AG10803 (cell line): Measurements from ENCODE around the gene TMEM163.

Experiments
- DNase-seq: peaks from one replicate; pipeline ENCODE4 v3.0.0; 2010; ENCODE audit warnings: low read depth
- H3K4me3 ChIP-seq: 2 replicates; pipeline ENCODE4 v1.5.1; 2011; ENCODE audit warnings: mild to moderate bottlenecking, low read length, control low read depth
- CTCF ChIP-seq: conservative IDR thresholded peaks from 2 replicates; pipeline ENCODE4 v1.5.1; 2011; ENCODE audit warnings: mild to moderate bottlenecking, low read length, control low read depth, inconsistent platforms

TMEM163 gene

GRCh38 chr2:134411279-134411827 lies 307.4 kb downstream of the TMEM163 start:
- DNase-seq, result no peak
- no peak overlapping the region for H3K4me3 ChIP-seq
- TF ChIP-seq CTCF, result no peak

- H3K4me3 ChIP-seq, result no peak overlapping the region
- TF ChIP-seq CTCF, result no peak
- peak; percentile 39 for DNase-seq
Observed at GRCh38 chr2:134410831-134411231, 308.0 kb downstream of the TMEM163 start.

GRCh38 chr2:134410006-134410405 lies 308.8 kb downstream of the TMEM163 start:
- H3K4me3 ChIP-seq, result no peak overlapping the region
- no peak for DNase-seq
- TF ChIP-seq CTCF, result no peak

GRCh38 chr2:134408791-134409190 lies 310.0 kb downstream of the TMEM163 start:
- DNase-seq, result no peak
- no peak for TF ChIP-seq CTCF
- no peak overlapping the region for H3K4me3 ChIP-seq

- H3K4me3 ChIP-seq, result no peak overlapping the region
- no peak for TF ChIP-seq CTCF
- peak; percentile 35 for DNase-seq
Observed at GRCh38 chr2:134408386-134408785, 310.4 kb downstream of the TMEM163 start.

- no peak for TF ChIP-seq CTCF
- no peak overlapping the region for H3K4me3 ChIP-seq
- DNase-seq, result no peak
Observed at GRCh38 chr2:134407154-134407890, 311.5 kb downstream of the TMEM163 start.

GRCh38 chr2:134406736-134407135 lies 312.1 kb downstream of the TMEM163 start:
- TF ChIP-seq CTCF, result no peak
- no peak overlapping the region for H3K4me3 ChIP-seq
- no peak for DNase-seq
